MM.1S (cell line): ENCODE data around the gene MET.

ENCODE experiments used
- DNase-seq: peaks from one replicate; pipeline ENCODE4 v3.0.0-alpha.2; 2015
- H2AFZ ChIP-seq: fragments of 300-600 bp; sonication (generic); 2 replicates; pipeline ENCODE4 v1.6.0; 2016; ENCODE audit warnings: antibody characterized with exemption, low read length
- H3F3A ChIP-seq: fragments of 300-600 bp; sonication (generic); 2 replicates; pipeline ENCODE4 v1.6.1; 2016; ENCODE audit warnings: mild to moderate bottlenecking, antibody characterized with exemption, low read length, moderate library complexity, mixed read lengths; ENCODE audit not compliant: insufficient read depth
- H3K27ac ChIP-seq: fragments of 300-600 bp; sonication (generic); 2 replicates; pipeline ENCODE4 v1.5.1; 2016; ENCODE audit warnings: mild to moderate bottlenecking, low read length
- H3K27me3 ChIP-seq: fragments of 300-600 bp; sonication (generic); replicated peaks from 2 replicates; pipeline ENCODE4 v1.6.0; 2016; ENCODE audit warnings: low read length; ENCODE audit not compliant: insufficient read depth
- H3K36me3 ChIP-seq: fragments of 300-600 bp; sonication (generic); replicated peaks from 2 replicates; pipeline ENCODE4 v1.6.1; 2016; ENCODE audit warnings: mild to moderate bottlenecking, low read length, mixed read lengths; ENCODE audit not compliant: insufficient read depth
- H3K4me1 ChIP-seq: fragments of 300-600 bp; sonication (generic); 2 replicates; pipeline ENCODE4 v1.6.1; 2016; ENCODE audit warnings: low read length, mixed read lengths
- H3K4me2 ChIP-seq: fragments of 300-600 bp; sonication (generic); 2 replicates; pipeline ENCODE4 v1.6.0; 2016; ENCODE audit warnings: low read depth, low read length
- H3K4me3 ChIP-seq: fragments of 300-600 bp; sonication (generic); 2 replicates; pipeline ENCODE4 v1.5.1; 2016; ENCODE audit warnings: low read length, mixed read lengths
- H3K79me2 ChIP-seq: fragments of 300-600 bp; sonication (generic); 2 replicates; pipeline ENCODE4 v1.6.1; 2016; ENCODE audit warnings: mixed run types, low read length, mixed read lengths
- H3K9ac ChIP-seq: fragments of 300-600 bp; sonication (generic); 2 replicates; pipeline ENCODE4 v1.6.1; 2016; ENCODE audit warnings: low read length, mixed read lengths
- H3K9me2 ChIP-seq: fragments of 300-600 bp; sonication (generic); replicated peaks from 2 replicates; pipeline ENCODE4 v1.6.1; 2016; ENCODE audit warnings: mild to moderate bottlenecking, low read length, mixed read lengths; ENCODE audit not compliant: insufficient read depth
- H3K9me3 ChIP-seq: fragments of 300-600 bp; sonication (generic); replicated peaks from 2 replicates; pipeline ENCODE4 v1.6.1; 2016; ENCODE audit warnings: mild to moderate bottlenecking, low read length, mixed read lengths; ENCODE audit not compliant: insufficient read depth
- H4K20me1 ChIP-seq: fragments of 300-600 bp; sonication (generic); 2 replicates; pipeline ENCODE4 v1.6.1; 2016; ENCODE audit warnings: mild to moderate bottlenecking, low read length, moderate library complexity, mixed read lengths; ENCODE audit not compliant: insufficient read depth
- CTCF ChIP-seq: fragments of 300-600 bp; sonication (generic); IDR thresholded peaks from 2 replicates; pipeline ENCODE4 v1.5.1; 2016; ENCODE audit warnings: antibody characterized with exemption, low read length, mixed read lengths
- EZH2 ChIP-seq: fragments of 300-600 bp; sonication (generic); optimal IDR thresholded peaks from 2 replicates; pipeline ENCODE3; 2017; ENCODE audit warnings: low read depth, mild to moderate bottlenecking, antibody characterized with exemption, low read length, mixed read lengths
- EZH2phosphoT487 ChIP-seq: fragments of 300-600 bp; sonication (generic); IDR thresholded peaks from 2 replicates; pipeline ENCODE4 v1.6.1; 2018; ENCODE audit warnings: antibody characterized with exemption, low read length

MET gene

GRCh38 chr7:116726713-116727431, 54.9 kb downstream of the MET start:
- 0 out of 2 replicates have a peak, but pooled peaks cover 4% of the 10 kb centered on the region for H3K4me1 ChIP-seq
- no peaks in the 10 kb centered on the region for H3K9me2 ChIP-seq
- no peak overlapping the region for H3K27ac ChIP-seq

GRCh38 chr7:116727432-116728009, 55.5 kb downstream of the MET start:
- Histone ChIP-seq H3K4me3 (no peak overlapping the region), H2AFZ (no peak overlapping the region), H3K79me2 (no peaks in the 10 kb centered on the region), H3K27me3 (no peaks in the 10 kb centered on the region), H3K27ac (no peak overlapping the region), H3F3A (no peaks in the 10 kb centered on the region), H4K20me1 (no peaks in the 10 kb centered on the region), H3K9ac (no peak overlapping the region), H3K36me3 (no peaks in the 10 kb centered on the region), H3K9me2 (no peaks in the 10 kb centered on the region), H3K9me3 (no peaks in the 10 kb centered on the region), H3K4me1 (0 out of 2 replicates have a peak, but pooled peaks cover 4% of the 10 kb centered on the region), H3K4me2 (no peak overlapping the region)
- no peak for TF ChIP-seq EZH2phosphoT487
- DNase-seq, result no peak

More at GRCh38 chr7:116726713-116727431, 54.9 kb downstream of the MET start:
- no peaks in the 10 kb centered on the region for H4K20me1 ChIP-seq
- no peaks in the 10 kb centered on the region for H3K79me2 ChIP-seq
- DNase-seq, result no peak
- TF ChIP-seq EZH2, result no peak
- TF ChIP-seq EZH2phosphoT487, result no peak
- no peak for TF ChIP-seq CTCF
- H2AFZ ChIP-seq, result no peak overlapping the region
- H3K4me3 ChIP-seq, result no peak overlapping the region
- no peaks in the 10 kb centered on the region for H3K36me3 ChIP-seq
- H3K4me2 ChIP-seq, result no peak overlapping the region
- H3F3A ChIP-seq, result no peaks in the 10 kb centered on the region
- no peaks in the 10 kb centered on the region for H3K27me3 ChIP-seq
- no peaks in the 10 kb centered on the region for H3K9me3 ChIP-seq
- H3K9ac ChIP-seq, result no peak overlapping the region

GRCh38 chr7:116728413-116728812, 56.4 kb downstream of the MET start:
- Histone ChIP-seq H3K27me3 (no peaks in the 10 kb centered on the region), H3K9me2 (no peaks in the 10 kb centered on the region), H3K27ac (no peak overlapping the region), H2AFZ (no peak overlapping the region), H3K79me2 (no peaks in the 10 kb centered on the region), H4K20me1 (no peaks in the 10 kb centered on the region), H3K4me3 (no peak overlapping the region), H3K36me3 (no peaks in the 10 kb centered on the region), H3K9ac (no peak overlapping the region), H3K9me3 (no peaks in the 10 kb centered on the region), H3K4me2 (no peak overlapping the region; the same call in 1 of the 2 replicates), H3F3A (0 out of 2 replicates have a peak, but pooled peaks cover 4% of the 10 kb centered on the region), H3K4me1 (peaks cover 7% of the 10 kb centered on the region)
- TF ChIP-seq EZH2phosphoT487, result no peak
- no peak for TF ChIP-seq CTCF
- no peak for TF ChIP-seq EZH2
- DNase-seq, result peak; percentile 44
